H1 (cell line): ENCODE measurements around the gene SMIM41. TPM values are rescaled to one million over a fixed set of nuclear protein-coding genes. Genes with fewer than 3 reads are reported as not detected.

ENCODE experiments used
- ATF3 ChIP-seq: IDR thresholded peaks from 2 replicates; pipeline ENCODE4 v1.6.1; 2011; ENCODE audit warnings: low read depth, mild to moderate bottlenecking, low read length; ENCODE audit not compliant: insufficient read depth
- POLR2A ChIP-seq, 2 experiments: IDR thresholded peaks; 1 replicate in 1 of 2; 2 replicates in 1 of 2; pipeline ENCODE4 v1.6.1; 2011; ENCODE audit warnings: low read depth in 2 of 2, low read length in 2 of 2, mild to moderate bottlenecking in 2 of 2; ENCODE audit errors: control extremely low read depth in 1 of 2
- SP1 ChIP-seq: IDR thresholded peaks from 2 replicates; pipeline ENCODE4 v1.6.1; 2011; ENCODE audit warnings: low read depth, low read length
- polyA plus RNA-seq, 7 experiments: library from polyadenylated mRNA; depleted of rRNA in 3 of 7; stranded (reverse) in 5 of 7; unstranded in 2 of 7; fragments of >200 nt in 5 of 7; fragments of 200-250 nt in 2 of 7; gene quantifications; 1 replicate in 5 of 7; 2 replicates in 1 of 7; 4 replicates in 1 of 7; pipeline versions ENCODE4 v1.2.1 to v1.2.3, GENCODE V29; 2011 to 2013; ENCODE audit warnings: missing spikeins in 2 of 7, mixed read lengths in 2 of 7
- total RNA-seq: library from RNA; stranded (reverse); fragmentation: NEBNext Ultra II Directional; extraction: Animal tissue kit (Norgen Biotek cat#: 25700); gene quantifications from 2 replicates; pipeline ENCODE4 v1.2.1, GENCODE V29; 2021
- TF ChIP-seq, protein P1 (sequence below): IDR thresholded peaks from 2 replicates; pipeline ENCODE4 v1.6.1; 2011; ENCODE audit warnings: low read length, improper control_type of control experiment

SMIM41 gene
- total and polyA plus RNA-seq, 2 of the 8 experiments (the other 6 are each of a cell fraction or from before 2014, with no cell fraction given) = 0.28 to 0.98 TPM

DNA sequence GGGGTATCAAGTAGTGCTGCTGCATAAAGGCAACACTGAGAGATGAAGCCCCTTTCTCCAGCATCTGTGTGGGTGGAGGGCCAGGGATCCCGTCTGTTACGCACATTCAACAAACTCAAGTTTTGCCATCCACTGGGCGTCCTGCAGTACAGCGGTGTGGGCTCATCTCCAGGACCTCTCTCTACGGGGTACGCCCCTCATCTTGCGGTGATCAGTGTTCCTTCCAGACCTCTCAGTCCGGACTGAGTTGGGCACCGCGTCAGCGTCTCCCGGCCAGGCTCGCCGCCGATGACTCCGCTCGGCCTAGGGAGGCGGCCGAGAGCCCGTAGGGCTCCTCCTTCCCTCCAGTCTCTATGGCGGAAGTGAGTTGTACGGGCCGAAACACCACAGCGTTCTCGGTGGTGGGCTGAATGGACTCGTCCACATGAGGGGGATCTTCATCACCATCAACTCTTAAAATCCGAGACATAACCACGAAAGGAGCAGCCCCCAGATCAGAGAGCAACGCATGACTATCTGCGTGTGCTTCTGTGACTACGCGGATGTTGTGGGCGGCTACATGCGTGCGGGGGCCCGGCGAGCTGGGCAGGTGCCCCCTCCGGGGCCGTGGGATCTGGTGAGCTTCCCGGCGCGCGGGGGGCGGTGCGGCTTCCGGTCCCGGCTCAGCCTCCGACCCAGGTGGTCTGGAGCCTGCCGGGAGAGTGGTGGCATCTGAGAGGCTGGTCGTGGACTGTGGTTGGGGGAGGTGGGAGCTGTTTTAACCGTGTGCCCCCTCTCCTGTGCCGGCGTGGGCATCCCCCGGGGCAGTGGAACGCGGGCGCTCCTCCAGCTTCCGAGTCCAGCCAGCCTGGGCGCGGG lies 9.9 kb upstream of the SMIM41 start, which contains the start of gene ATG101 (continued):
- TF ChIP-seq, protein P1, sequence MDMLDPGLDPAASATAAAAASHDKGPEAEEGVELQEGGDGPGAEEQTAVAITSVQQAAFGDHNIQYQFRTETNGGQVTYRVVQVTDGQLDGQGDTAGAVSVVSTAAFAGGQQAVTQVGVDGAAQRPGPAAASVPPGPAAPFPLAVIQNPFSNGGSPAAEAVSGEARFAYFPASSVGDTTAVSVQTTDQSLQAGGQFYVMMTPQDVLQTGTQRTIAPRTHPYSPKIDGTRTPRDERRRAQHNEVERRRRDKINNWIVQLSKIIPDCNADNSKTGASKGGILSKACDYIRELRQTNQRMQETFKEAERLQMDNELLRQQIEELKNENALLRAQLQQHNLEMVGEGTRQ = no peak
- TF ChIP-seq POLR2A (IDR thresholded peaks at IDR 0.05; ENCODE audit: control extremely low read depth in 1 of 2, low read depth in 2 of 2, low read length in 2 of 2) = peak in 1 of 2 experiments; percentile 69; a peak in 1 of 3 replicates
- peak; percentile 71; the same call in 1 of the 2 replicates for TF ChIP-seq SP1
- no peak for TF ChIP-seq ATF3
